ENCODE data around the gene HOXD9. TPM values are rescaled to one million over a fixed set of nuclear protein-coding genes. Genes with fewer than 3 reads are reported as not detected.

Gene HOXD9
- total RNA-seq, 1 donor from 2014 or later = not detected

GRCh38 chr2:176169181-176169580 is 46.7 kb downstream of the HOXD9 start:
- no peak for TF ChIP-seq CTCF (IDR thresholded peaks at IDR 0.05; ENCODE audit: insufficient read depth, low read length, severe bottlenecking)
- FAIRE-seq = no peak
- Histone ChIP-seq H3K36me3 (ENCODE audit: control insufficient read depth, insufficient read depth, low read length) (no peaks in the 10 kb centered on the region), H3K4me3 (ENCODE audit: low read depth, low read length) (no peak overlapping the region), H3K27me3 (ENCODE audit: control insufficient read depth, insufficient read depth, low read length) (peaks cover 60% of the 10 kb centered on the region)
- DNase-seq (ENCODE audit: low read depth) = no peak

GRCh38 chr2:176169711-176170110 is 47.2 kb downstream of the HOXD9 start:
- FAIRE-seq (no peak), DNase-seq (ENCODE audit: low read depth) (no peak)
- peaks cover 60% of the 10 kb centered on the region for H3K27me3 ChIP-seq (ENCODE audit: control insufficient read depth, insufficient read depth, low read length)
- TF ChIP-seq CTCF (IDR thresholded peaks at IDR 0.05; ENCODE audit: insufficient read depth, low read length, severe bottlenecking) = no peak
- H3K4me3 ChIP-seq (ENCODE audit: low read depth, low read length) = no peak overlapping the region
- H3K36me3 ChIP-seq (ENCODE audit: control insufficient read depth, insufficient read depth, low read length) = no peaks in the 10 kb centered on the region

GRCh38 chr2:176170602-176171305 is 48.2 kb downstream of the HOXD9 start:
- no peak for TF ChIP-seq CTCF (IDR thresholded peaks at IDR 0.05; ENCODE audit: insufficient read depth, low read length, severe bottlenecking)
- Histone ChIP-seq H3K4me3 (ENCODE audit: low read depth, low read length) (no peak overlapping the region), H3K27me3 (ENCODE audit: control insufficient read depth, insufficient read depth, low read length) (peaks cover 58% of the 10 kb centered on the region), H3K36me3 (ENCODE audit: control insufficient read depth, insufficient read depth, low read length) (no peaks in the 10 kb centered on the region)
- DNase-seq (ENCODE audit: low read depth) (no peak), FAIRE-seq (no peak)

- FAIRE-seq (no peak), DNase-seq (ENCODE audit: low read depth) (no peak)
- Histone ChIP-seq H3K27me3 (ENCODE audit: control insufficient read depth, insufficient read depth, low read length) (peaks cover 56% of the 10 kb centered on the region), H3K36me3 (ENCODE audit: control insufficient read depth, insufficient read depth, low read length) (no peaks in the 10 kb centered on the region), H3K4me3 (ENCODE audit: low read depth, low read length) (no peak overlapping the region)
- TF ChIP-seq CTCF (IDR thresholded peaks at IDR 0.05; ENCODE audit: insufficient read depth, low read length, severe bottlenecking) = no peak
Observed at GRCh38 chr2:176171351-176172006, 49.0 kb downstream of the HOXD9 start.

- Histone ChIP-seq H3K4me3 (ENCODE audit: low read depth, low read length) (no peak overlapping the region), H3K27me3 (ENCODE audit: control insufficient read depth, insufficient read depth, low read length) (peaks cover 59% of the 10 kb centered on the region), H3K36me3 (ENCODE audit: control insufficient read depth, insufficient read depth, low read length) (no peaks in the 10 kb centered on the region)
- DNase-seq (ENCODE audit: low read depth) (no peak), FAIRE-seq (no peak)
- TF ChIP-seq CTCF (IDR thresholded peaks at IDR 0.05; ENCODE audit: insufficient read depth, low read length, severe bottlenecking) = no peak
Observed at GRCh38 chr2:176172007-176172894, 49.7 kb downstream of the HOXD9 start.
